WTC11 (cell line): ENCODE results near the gene UNC79. TPM values are rescaled to one million over a fixed set of nuclear protein-coding genes. Genes with fewer than 3 reads are reported as not detected.

ENCODE experiments used
- ATAC-seq: fragments of 200-7000 bp; cut with Tn5 transposase; 2 replicates; pipeline ENCODE4 v1.10.0; 2021; ENCODE audit warnings: mild to moderate bottlenecking, moderate library complexity
- CTCF ChIA-PET: fragments of 300-600 bp; sonication (Branson Sonifier 250); formaldehyde crosslinking; loops from one replicate; lab custom pipeline; 2021; ENCODE audit warnings: antibody characterized with exemption; lab: Charles Lee
- POLR2A ChIA-PET: fragments of 350-600 bp; sonication (Branson Sonifier 250); formaldehyde crosslinking; loops from one replicate; lab custom pipeline; 2021; ENCODE audit warnings: antibody characterized with exemption; lab: Charles Lee
- DNase-seq: peaks from one replicate; pipeline ENCODE4 v3.0.0; 2021; ENCODE audit warnings: low spot score
- H3K27ac Mint-ChIP-seq: 2 replicates; pipeline ENCODE4 v1.8.0; 2021; ENCODE audit warnings: mixed read lengths
- H3K27me3 Mint-ChIP-seq: 2 replicates; pipeline ENCODE4 v1.8.0; 2021; ENCODE audit warnings: low read depth, mild to moderate bottlenecking, moderate library complexity, mixed read lengths
- H3K36me3 Mint-ChIP-seq: 2 replicates; pipeline ENCODE4 v1.8.0; 2021; ENCODE audit warnings: mixed read lengths
- H3K4me1 Mint-ChIP-seq: 2 replicates; pipeline ENCODE4 v1.8.0; 2022; ENCODE audit warnings: mixed read lengths
- H3K4me3 Mint-ChIP-seq: 2 replicates; pipeline ENCODE4 v1.8.0; 2021; ENCODE audit warnings: mild to moderate bottlenecking, moderate library complexity, mixed read lengths
- H3K9me3 Mint-ChIP-seq: 2 replicates; pipeline ENCODE4 v1.8.0; 2021; ENCODE audit warnings: mixed read lengths
- GABPB1 ChIP-seq: sonication (generic); formaldehyde crosslinking; IDR thresholded peaks from 2 replicates; pipeline ENCODE4 v1.8.1; 2023; ENCODE audit warnings: mild to moderate bottlenecking, missing genetic modification reagents
- MYBL2 ChIP-seq: sonication (generic); formaldehyde crosslinking; IDR thresholded peaks from 2 replicates; pipeline ENCODE4 v1.8.1; 2023; ENCODE audit warnings: mild to moderate bottlenecking, moderate library complexity, missing genetic modification reagents
- NR2C2 ChIP-seq: sonication (generic); formaldehyde crosslinking; IDR thresholded peaks from 2 replicates; pipeline ENCODE4 v1.8.0; 2022; ENCODE audit warnings: mild to moderate bottlenecking, missing genetic modification reagents
- RELA ChIP-seq: sonication (generic); formaldehyde crosslinking; IDR thresholded peaks from 2 replicates; pipeline ENCODE4 v1.8.1; 2022; ENCODE audit warnings: missing genetic modification reagents, mild to moderate bottlenecking, borderline replicate concordance
- TCF7 ChIP-seq: sonication (generic); formaldehyde crosslinking; IDR thresholded peaks from 2 replicates; pipeline ENCODE4 v1.8.0; 2022; ENCODE audit warnings: mild to moderate bottlenecking, low read depth, missing genetic modification reagents, moderate library complexity
- ZBTB21 ChIP-seq: sonication (generic); formaldehyde crosslinking; IDR thresholded peaks from 2 replicates; pipeline ENCODE4 v1.8.1; 2023; ENCODE audit warnings: mild to moderate bottlenecking, missing genetic modification reagents, borderline replicate concordance
- total RNA-seq: library from RNA; stranded (reverse); gene quantifications from 3 replicates; pipeline ENCODE4 v1.2.3, GENCODE V29; 2021
- TF ChIP-seq, protein P1 (sequence below): fragments of 200-600 bp; IDR thresholded peaks from 2 replicates; pipeline ENCODE4 v1.8.0; 2022; ENCODE audit warnings: antibody characterized with exemption
- TF ChIP-seq, protein P2 (sequence below): fragments of 250-450 bp; sonication (Bioruptor Pico); IDR thresholded peaks from 2 replicates; pipeline ENCODE4 v1.9.0; 2021; ENCODE audit warnings: mild to moderate bottlenecking
- TF ChIP-seq, protein P3 (sequence below): sonication (generic); formaldehyde crosslinking; IDR thresholded peaks from 2 replicates; pipeline ENCODE4 v1.8.0; 2022; ENCODE audit warnings: missing genetic modification reagents
- TF ChIP-seq, protein P4 (sequence below): sonication (generic); formaldehyde crosslinking; IDR thresholded peaks from 2 replicates; pipeline ENCODE4 v1.8.1; 2023; ENCODE audit warnings: mild to moderate bottlenecking, moderate library complexity, missing genetic modification reagents
- TF ChIP-seq, protein P5 (sequence below): sonication (generic); formaldehyde crosslinking; conservative IDR thresholded peaks from 2 replicates; pipeline ENCODE4 v1.8.1; 2022; ENCODE audit warnings: mild to moderate bottlenecking, missing genetic modification reagents
- TF ChIP-seq, protein P6 (sequence below): sonication (generic); formaldehyde crosslinking; IDR thresholded peaks from 2 replicates; pipeline ENCODE4 v1.8.1; 2023; ENCODE audit warnings: mild to moderate bottlenecking, missing genetic modification reagents, borderline replicate concordance

Gene UNC79
- total RNA-seq, 1 experiment from 2014 or later = 2.1 TPM

DNA sequence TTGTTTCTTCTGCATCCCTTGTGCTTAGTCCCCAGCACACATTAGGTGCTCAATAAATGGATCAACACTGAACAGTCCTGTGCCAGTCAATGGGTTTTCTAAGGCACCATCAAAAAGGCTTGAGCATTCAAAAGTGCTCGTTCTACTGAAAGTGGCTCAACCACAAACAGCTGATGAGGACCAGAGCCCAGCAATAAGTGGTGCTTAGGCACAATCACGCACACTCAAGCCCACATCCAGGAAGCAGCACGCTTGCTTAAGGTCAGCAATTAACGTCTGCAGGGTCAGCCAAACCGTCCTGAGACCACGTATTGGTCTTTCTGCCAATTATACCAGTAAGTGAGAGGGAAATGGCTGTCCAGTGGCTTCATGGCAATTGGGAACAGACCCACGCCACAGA is 301.0 kb downstream of the UNC79 start:
- TF ChIP-seq, protein P1, sequence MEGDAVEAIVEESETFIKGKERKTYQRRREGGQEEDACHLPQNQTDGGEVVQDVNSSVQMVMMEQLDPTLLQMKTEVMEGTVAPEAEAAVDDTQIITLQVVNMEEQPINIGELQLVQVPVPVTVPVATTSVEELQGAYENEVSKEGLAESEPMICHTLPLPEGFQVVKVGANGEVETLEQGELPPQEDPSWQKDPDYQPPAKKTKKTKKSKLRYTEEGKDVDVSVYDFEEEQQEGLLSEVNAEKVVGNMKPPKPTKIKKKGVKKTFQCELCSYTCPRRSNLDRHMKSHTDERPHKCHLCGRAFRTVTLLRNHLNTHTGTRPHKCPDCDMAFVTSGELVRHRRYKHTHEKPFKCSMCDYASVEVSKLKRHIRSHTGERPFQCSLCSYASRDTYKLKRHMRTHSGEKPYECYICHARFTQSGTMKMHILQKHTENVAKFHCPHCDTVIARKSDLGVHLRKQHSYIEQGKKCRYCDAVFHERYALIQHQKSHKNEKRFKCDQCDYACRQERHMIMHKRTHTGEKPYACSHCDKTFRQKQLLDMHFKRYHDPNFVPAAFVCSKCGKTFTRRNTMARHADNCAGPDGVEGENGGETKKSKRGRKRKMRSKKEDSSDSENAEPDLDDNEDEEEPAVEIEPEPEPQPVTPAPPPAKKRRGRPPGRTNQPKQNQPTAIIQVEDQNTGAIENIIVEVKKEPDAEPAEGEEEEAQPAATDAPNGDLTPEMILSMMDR = no peak
- TF ChIP-seq GABPB1 (no peak), MYBL2 (CRISPR knock-in tag) (no peak)
- CTCF ChIA-PET = no interaction called here
- POLR2A ChIA-PET = no interaction called here

DNA sequence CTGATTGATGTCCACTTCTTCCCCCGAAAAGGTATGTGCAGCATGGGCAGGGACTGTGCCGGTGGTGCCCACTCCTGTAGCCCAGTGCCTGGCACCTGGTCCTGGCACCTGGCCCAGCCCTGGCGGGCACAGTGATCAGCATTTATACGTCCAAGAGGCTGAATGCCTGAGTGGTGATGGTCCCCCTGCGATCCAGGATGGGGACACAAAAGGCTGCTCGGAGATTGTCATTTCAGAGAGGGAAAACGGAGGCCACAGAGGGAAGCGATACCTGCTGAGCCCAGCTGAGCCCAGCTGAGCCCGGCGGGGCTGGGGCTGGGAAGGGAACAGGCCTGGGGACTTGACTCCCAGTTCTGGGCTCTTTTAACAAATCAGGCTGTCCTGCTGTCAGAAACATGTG is 301.8 kb downstream of the UNC79 start:
- no peak for ATAC-seq
- TF ChIP-seq, protein P2, sequence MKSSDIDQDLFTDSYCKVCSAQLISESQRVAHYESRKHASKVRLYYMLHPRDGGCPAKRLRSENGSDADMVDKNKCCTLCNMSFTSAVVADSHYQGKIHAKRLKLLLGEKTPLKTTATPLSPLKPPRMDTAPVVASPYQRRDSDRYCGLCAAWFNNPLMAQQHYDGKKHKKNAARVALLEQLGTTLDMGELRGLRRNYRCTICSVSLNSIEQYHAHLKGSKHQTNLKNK (CRISPR knock-in tag) = no peak
- TF ChIP-seq NR2C2 (no peak), ZBTB21 (CRISPR knock-in tag) (no peak), RELA (no peak), TCF7 (no peak), GABPB1 (no peak)
- TF ChIP-seq, protein P3, sequence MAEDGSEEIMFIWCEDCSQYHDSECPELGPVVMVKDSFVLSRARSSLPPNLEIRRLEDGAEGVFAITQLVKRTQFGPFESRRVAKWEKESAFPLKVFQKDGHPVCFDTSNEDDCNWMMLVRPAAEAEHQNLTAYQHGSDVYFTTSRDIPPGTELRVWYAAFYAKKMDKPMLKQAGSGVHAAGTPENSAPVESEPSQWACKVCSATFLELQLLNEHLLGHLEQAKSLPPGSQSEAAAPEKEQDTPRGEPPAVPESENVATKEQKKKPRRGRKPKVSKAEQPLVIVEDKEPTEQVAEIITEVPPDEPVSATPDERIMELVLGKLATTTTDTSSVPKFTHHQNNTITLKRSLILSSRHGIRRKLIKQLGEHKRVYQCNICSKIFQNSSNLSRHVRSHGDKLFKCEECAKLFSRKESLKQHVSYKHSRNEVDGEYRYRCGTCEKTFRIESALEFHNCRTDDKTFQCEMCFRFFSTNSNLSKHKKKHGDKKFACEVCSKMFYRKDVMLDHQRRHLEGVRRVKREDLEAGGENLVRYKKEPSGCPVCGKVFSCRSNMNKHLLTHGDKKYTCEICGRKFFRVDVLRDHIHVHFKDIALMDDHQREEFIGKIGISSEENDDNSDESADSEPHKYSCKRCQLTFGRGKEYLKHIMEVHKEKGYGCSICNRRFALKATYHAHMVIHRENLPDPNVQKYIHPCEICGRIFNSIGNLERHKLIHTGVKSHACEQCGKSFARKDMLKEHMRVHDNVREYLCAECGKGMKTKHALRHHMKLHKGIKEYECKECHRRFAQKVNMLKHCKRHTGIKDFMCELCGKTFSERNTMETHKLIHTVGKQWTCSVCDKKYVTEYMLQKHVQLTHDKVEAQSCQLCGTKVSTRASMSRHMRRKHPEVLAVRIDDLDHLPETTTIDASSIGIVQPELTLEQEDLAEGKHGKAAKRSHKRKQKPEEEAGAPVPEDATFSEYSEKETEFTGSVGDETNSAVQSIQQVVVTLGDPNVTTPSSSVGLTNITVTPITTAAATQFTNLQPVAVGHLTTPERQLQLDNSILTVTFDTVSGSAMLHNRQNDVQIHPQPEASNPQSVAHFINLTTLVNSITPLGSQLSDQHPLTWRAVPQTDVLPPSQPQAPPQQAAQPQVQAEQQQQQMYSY (CRISPR knock-in tag) = no peak
- TF ChIP-seq, protein P4, sequence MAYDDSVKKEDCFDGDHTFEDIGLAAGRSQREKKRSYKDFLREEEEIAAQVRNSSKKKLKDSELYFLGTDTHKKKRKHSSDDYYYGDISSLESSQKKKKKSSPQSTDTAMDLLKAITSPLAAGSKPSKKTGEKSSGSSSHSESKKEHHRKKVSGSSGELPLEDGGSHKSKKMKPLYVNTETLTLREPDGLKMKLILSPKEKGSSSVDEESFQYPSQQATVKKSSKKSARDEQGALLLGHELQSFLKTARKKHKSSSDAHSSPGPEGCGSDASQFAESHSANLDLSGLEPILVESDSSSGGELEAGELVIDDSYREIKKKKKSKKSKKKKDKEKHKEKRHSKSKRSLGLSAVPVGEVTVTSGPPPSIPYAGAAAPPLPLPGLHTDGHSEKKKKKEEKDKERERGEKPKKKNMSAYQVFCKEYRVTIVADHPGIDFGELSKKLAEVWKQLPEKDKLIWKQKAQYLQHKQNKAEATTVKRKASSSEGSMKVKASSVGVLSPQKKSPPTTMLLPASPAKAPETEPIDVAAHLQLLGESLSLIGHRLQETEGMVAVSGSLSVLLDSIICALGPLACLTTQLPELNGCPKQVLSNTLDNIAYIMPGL (CRISPR knock-in tag) = no peak
- TF ChIP-seq, protein P5, sequence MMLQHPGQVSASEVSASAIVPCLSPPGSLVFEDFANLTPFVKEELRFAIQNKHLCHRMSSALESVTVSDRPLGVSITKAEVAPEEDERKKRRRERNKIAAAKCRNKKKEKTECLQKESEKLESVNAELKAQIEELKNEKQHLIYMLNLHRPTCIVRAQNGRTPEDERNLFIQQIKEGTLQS (CRISPR knock-in tag) = no peak
- TF ChIP-seq, protein P6, sequence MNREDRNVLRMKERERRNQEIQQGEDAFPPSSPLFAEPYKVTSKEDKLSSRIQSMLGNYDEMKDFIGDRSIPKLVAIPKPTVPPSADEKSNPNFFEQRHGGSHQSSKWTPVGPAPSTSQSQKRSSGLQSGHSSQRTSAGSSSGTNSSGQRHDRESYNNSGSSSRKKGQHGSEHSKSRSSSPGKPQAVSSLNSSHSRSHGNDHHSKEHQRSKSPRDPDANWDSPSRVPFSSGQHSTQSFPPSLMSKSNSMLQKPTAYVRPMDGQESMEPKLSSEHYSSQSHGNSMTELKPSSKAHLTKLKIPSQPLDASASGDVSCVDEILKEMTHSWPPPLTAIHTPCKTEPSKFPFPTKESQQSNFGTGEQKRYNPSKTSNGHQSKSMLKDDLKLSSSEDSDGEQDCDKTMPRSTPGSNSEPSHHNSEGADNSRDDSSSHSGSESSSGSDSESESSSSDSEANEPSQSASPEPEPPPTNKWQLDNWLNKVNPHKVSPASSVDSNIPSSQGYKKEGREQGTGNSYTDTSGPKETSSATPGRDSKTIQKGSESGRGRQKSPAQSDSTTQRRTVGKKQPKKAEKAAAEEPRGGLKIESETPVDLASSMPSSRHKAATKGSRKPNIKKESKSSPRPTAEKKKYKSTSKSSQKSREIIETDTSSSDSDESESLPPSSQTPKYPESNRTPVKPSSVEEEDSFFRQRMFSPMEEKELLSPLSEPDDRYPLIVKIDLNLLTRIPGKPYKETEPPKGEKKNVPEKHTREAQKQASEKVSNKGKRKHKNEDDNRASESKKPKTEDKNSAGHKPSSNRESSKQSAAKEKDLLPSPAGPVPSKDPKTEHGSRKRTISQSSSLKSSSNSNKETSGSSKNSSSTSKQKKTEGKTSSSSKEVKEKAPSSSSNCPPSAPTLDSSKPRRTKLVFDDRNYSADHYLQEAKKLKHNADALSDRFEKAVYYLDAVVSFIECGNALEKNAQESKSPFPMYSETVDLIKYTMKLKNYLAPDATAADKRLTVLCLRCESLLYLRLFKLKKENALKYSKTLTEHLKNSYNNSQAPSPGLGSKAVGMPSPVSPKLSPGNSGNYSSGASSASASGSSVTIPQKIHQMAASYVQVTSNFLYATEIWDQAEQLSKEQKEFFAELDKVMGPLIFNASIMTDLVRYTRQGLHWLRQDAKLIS (CRISPR knock-in tag) = no peak
- CTCF ChIA-PET = no interaction called here
- POLR2A ChIA-PET = no interaction called here
- H3K27me3 Mint-ChIP-seq = no peaks in the 10 kb centered on the region
- H3K9me3 Mint-ChIP-seq = peaks cover 5% of the 10 kb centered on the region; the same call in 1 of the 2 replicates
- no peak overlapping the region for H3K27ac Mint-ChIP-seq
- no peak overlapping the region for H3K4me3 Mint-ChIP-seq
- no peaks in the 10 kb centered on the region for H3K36me3 Mint-ChIP-seq
- peaks cover 3% of the 10 kb centered on the region for H3K4me1 Mint-ChIP-seq
- DNase-seq = no peak

More for the DNA sequence above, 301.0 kb downstream of the UNC79 start:
- no peaks in the 10 kb centered on the region for H3K36me3 Mint-ChIP-seq
- H3K4me1 Mint-ChIP-seq = peaks cover 3% of the 10 kb centered on the region
- DNase-seq (no peak), ATAC-seq (no peak)
- no peaks in the 10 kb centered on the region for H3K27me3 Mint-ChIP-seq
- no peak overlapping the region for H3K27ac Mint-ChIP-seq
- H3K9me3 Mint-ChIP-seq = peaks cover 5% of the 10 kb centered on the region; the same call in 1 of the 2 replicates
- no peak overlapping the region for H3K4me3 Mint-ChIP-seq
